Activated naive CD4-positive, alpha-beta T cell (primary cell): Measurements from ENCODE around the gene DBNDD1.

Source experiments
- DNase-seq, 4 experiments: peaks; one replicate each; lab custom pipeline; 2025; lab: John Stamatoyannopoulos, UW

Gene DBNDD1

GRCh38 chr16:89960966-89961365 lies 58.3 kb downstream of the DBNDD1 start:
- no peak for DNase-seq

GRCh38 chr16:89958596-89958995 lies 60.7 kb downstream of the DBNDD1 start:
- DNase-seq: no peak

- DNase-seq: no peak
Measured at GRCh38 chr16:89958068-89958467, 61.2 kb downstream of the DBNDD1 start.

GRCh38 chr16:89957216-89957785 lies 62.0 kb downstream of the DBNDD1 start:
- DNase-seq: no peak

- DNase-seq: no peak
Measured at GRCh38 chr16:89956505-89957215, 62.6 kb downstream of the DBNDD1 start.

- no peak for DNase-seq
Measured at GRCh38 chr16:89955001-89955685, 64.1 kb downstream of the DBNDD1 start.
